B cell (primary cell): ENCODE results near the gene ITCH. TPM values are rescaled to one million over a fixed set of nuclear protein-coding genes. Genes with fewer than 3 reads are reported as not detected.

Experiments used
- ATAC-seq: fragments of 200-7000 bp; cut with Tn5 transposase; one replicate; pipeline ENCODE4 v1.10.0; 2021; ENCODE audit warnings: low read depth, mild to moderate bottlenecking, moderate number of reproducible peaks, moderate library complexity
- CTCF ChIA-PET: fragments of 350-600 bp; sonication (Branson Sonifier 250); formaldehyde crosslinking; loops from one replicate; lab custom pipeline; 2021; ENCODE audit warnings: antibody characterized with exemption, inconsistent platforms; lab: Charles Lee
- POLR2A ChIA-PET: fragments of 350-600 bp; sonication (Branson Sonifier 250); formaldehyde crosslinking; loops from one replicate; lab custom pipeline; 2021; ENCODE audit warnings: antibody characterized with exemption; lab: Charles Lee
- DNase-seq: peaks from one replicate; pipeline ENCODE4 v3.0.0; 2013
- H2AFZ ChIP-seq: 2 replicates; pipeline ENCODE4 v1.6.1; 2012; ENCODE audit warnings: mild to moderate bottlenecking, low read depth, low read length; ENCODE audit not compliant: insufficient read depth, poor library complexity, severe bottlenecking
- H3K27ac ChIP-seq, 2 donors: 1 replicate in 1 of 2; 2 replicates in 1 of 2; pipeline ENCODE4 v1.5.1; 2012 to 2013; ENCODE audit warnings: low read length in 2 of 2, mild to moderate bottlenecking in 2 of 2, moderate library complexity in 1 of 2
- H3K27me3 ChIP-seq, 4 experiments: fragments of 200-600 bp in 1 of 4; sonication (generic) in 1 of 4; replicated peaks in 1 of 4; 1 replicate in 2 of 4; 2 replicates in 2 of 4; pipeline versions ENCODE4 v1.6.1 to v1.7.0; 2013 to 2016; ENCODE audit warnings: low read length in 3 of 4, mild to moderate bottlenecking in 2 of 4, mixed read lengths in 1 of 4, moderate library complexity in 1 of 4; ENCODE audit not compliant: insufficient read depth in 4 of 4, control insufficient read depth in 3 of 4; ENCODE audit errors: control extremely low read depth in 1 of 4
- H3K36me3 ChIP-seq, 2 experiments: replicated peaks in 1 of 2; 1 replicate in 1 of 2; 2 replicates in 1 of 2; pipeline versions ENCODE4 v1.6.1 to v1.7.1; 2013; ENCODE audit warnings: low read length in 1 of 2; ENCODE audit not compliant: insufficient read depth in 2 of 2, control insufficient read depth in 1 of 2; ENCODE audit errors: control extremely low read depth in 1 of 2, extremely low read depth in 1 of 2
- H3K4me1 ChIP-seq, 2 donors: fragments of 200-600 bp in 1 of 2; sonication (generic) in 1 of 2; 1 replicate in 1 of 2; 2 replicates in 1 of 2; pipeline versions ENCODE4 v1.5.1 to v1.6.1; 2013 to 2017; ENCODE audit warnings: low read length in 2 of 2; ENCODE audit not compliant: control insufficient read depth in 2 of 2, insufficient read depth in 2 of 2
- H3K4me2 ChIP-seq: replicated peaks from 2 replicates; pipeline ENCODE3; 2012; ENCODE audit warnings: mild to moderate bottlenecking, low read depth, low read length; ENCODE audit not compliant: poor library complexity, severe bottlenecking
- H3K4me3 ChIP-seq, 5 experiments: fragments of 200-600 bp in 1 of 5; sonication (generic) in 1 of 5; 1 replicate in 3 of 5; 2 replicates in 2 of 5; pipeline versions ENCODE4 v1.5.1 to v1.7.0; 2011 to 2016; ENCODE audit warnings: low read length in 4 of 5, mild to moderate bottlenecking in 4 of 5, low read depth in 2 of 5, control low read depth in 1 of 5, moderate library complexity in 1 of 5; ENCODE audit not compliant: insufficient read depth in 1 of 5; ENCODE audit errors: control extremely low read depth in 1 of 5, extremely low read depth in 1 of 5
- H3K79me2 ChIP-seq: fragments of 200-600 bp; sonication (generic); one replicate; pipeline ENCODE4 v1.6.0; 2016; ENCODE audit warnings: low read length; ENCODE audit not compliant: control insufficient read depth, insufficient read depth
- H3K9ac ChIP-seq: fragments of 200-600 bp; sonication (generic); 2 replicates; pipeline ENCODE4 v1.6.1; 2017; ENCODE audit warnings: mild to moderate bottlenecking, low read length, moderate library complexity
- H3K9me3 ChIP-seq, 3 donors: one replicate each; pipeline versions ENCODE4 v1.6.1 to v1.7.1; 2013; ENCODE audit warnings: low read length in 2 of 3; ENCODE audit not compliant: control insufficient read depth in 2 of 3, insufficient read depth in 1 of 3; ENCODE audit errors: control extremely low read depth in 1 of 3
- H4K20me1 ChIP-seq: 2 replicates; pipeline ENCODE4 v1.6.0; 2012; ENCODE audit warnings: mild to moderate bottlenecking, low read length; ENCODE audit not compliant: insufficient read depth, control insufficient read depth, poor library complexity, severe bottlenecking
- H3K27ac Mint-ChIP-seq: one replicate; pipeline ENCODE4 v1.8.0; 2021; ENCODE audit warnings: mixed read lengths
- H3K27me3 Mint-ChIP-seq: one replicate; pipeline ENCODE4 v1.8.0; 2021; ENCODE audit warnings: mixed read lengths
- H3K4me1 Mint-ChIP-seq: one replicate; pipeline ENCODE4 v1.8.0; 2021; ENCODE audit warnings: mixed read lengths
- H3K4me3 Mint-ChIP-seq: one replicate; pipeline ENCODE4 v1.8.0; 2021; ENCODE audit warnings: mixed read lengths
- H3K9me3 Mint-ChIP-seq: one replicate; pipeline ENCODE4 v1.8.0; 2022; ENCODE audit warnings: mixed read lengths; ENCODE audit not compliant: insufficient read depth
- CTCF ChIP-seq: fragments of 200-600 bp; IDR thresholded peaks from one replicate; pipeline ENCODE4 v1.8.0; 2022; ENCODE audit warnings: antibody characterized with exemption, mild to moderate bottlenecking
- EZH2 ChIP-seq: IDR thresholded peaks from 2 replicates; pipeline ENCODE4 v1.6.1; 2012; ENCODE audit warnings: borderline replicate concordance, low read depth, mild to moderate bottlenecking, moderate library complexity, low read length; ENCODE audit not compliant: insufficient read depth, poor library complexity, severe bottlenecking
- WGBS: methylation state at CpG from one replicate; pipeline ENCODE4 v1.1.5; 2013; ENCODE audit warnings: missing lambda C conversion rate; ENCODE audit not compliant: insufficient coverage; 5-methylcytosine and 5-hydroxymethylcytosine counted together
- intact Hi-C: fragments of 100-400 bp; cut with micrococcal nuclease; formaldehyde crosslinking; loops from one replicate; pipeline ENCODE4 v1.10.0; 2022
- polyA plus RNA-seq: library from polyadenylated mRNA; depleted of rRNA; stranded (reverse); fragments of >200 nt; gene quantifications from 2 replicates; pipeline ENCODE4 v1.2.3, GENCODE V29; 2012
- total RNA-seq, 2 donors: library from RNA; stranded (reverse); fragments of 120-200 nt in 1 of 2; gene quantifications; 1 replicate in 1 of 2; 2 replicates in 1 of 2; pipeline versions ENCODE4 v1.2.3 to v1.2.4, GENCODE V29; 2013 to 2022

The ITCH gene
- total and polyA plus RNA-seq, 2 donors (not counting 1 experiment from before 2014, with no cell fraction given): 10.0 to 110 TPM

- no peak overlapping the region for H3K27ac ChIP-seq
- no peak overlapping the region for H3K9ac ChIP-seq
- no peak for ATAC-seq
- H3K79me2 ChIP-seq: no peaks in the 10 kb centered on the region
- Mint-ChIP-seq H3K4me3 (no peak overlapping the region), H3K9me3 (no peaks in the 10 kb centered on the region), H3K4me1 (peaks cover 4% of the 10 kb centered on the region), H3K27ac (no peak overlapping the region), H3K27me3 (no peaks in the 10 kb centered on the region)
- H3K4me2 ChIP-seq: no peak overlapping the region
- DNase-seq: no peak
- no peak overlapping the region for H2AFZ ChIP-seq
- 100% methylated on average over 1 of the region's 1 CpG for WGBS
- intact Hi-C loops: no loop called here
- peaks cover 0 to 3% of the 10 kb centered on the region in 2 donors for H3K4me1 ChIP-seq
- peaks cover 7% of the 10 kb centered on the region for H4K20me1 ChIP-seq
- H3K9me3 ChIP-seq: no peaks in the 10 kb centered on the region
- H3K36me3 ChIP-seq: peaks cover 0 to 82% of the 10 kb centered on the region in 2 experiments
- TF ChIP-seq EZH2 (no peak), CTCF (no peak)
- ChIA-PET CTCF (no interaction called here), POLR2A (no interaction called here)
- no peaks in the 10 kb centered on the region for H3K27me3 ChIP-seq
- no peak overlapping the region for H3K4me3 ChIP-seq
These were observed 85.4 kb downstream of the ITCH start for GRCh38 chr20:34448517-34448916.

- Histone ChIP-seq H3K4me3 (no peak overlapping the region), H3K4me2 (no peak overlapping the region), H3K4me1 (peaks cover 0 to 3% of the 10 kb centered on the region in 2 donors), H4K20me1 (no peaks in the 10 kb centered on the region), H3K9ac (no peak overlapping the region), H3K27me3 (no peaks in the 10 kb centered on the region), H3K79me2 (no peaks in the 10 kb centered on the region), H3K9me3 (no peaks in the 10 kb centered on the region), H3K27ac (no peak overlapping the region), H3K36me3 (peaks cover 0 to 70% of the 10 kb centered on the region in 2 experiments), H2AFZ (no peak overlapping the region)
- WGBS: no CpG with 5 or more reads among the region's 4 CpGs
- ATAC-seq (no peak), DNase-seq (no peak)
- intact Hi-C loops: no loop called here
- H3K4me3 Mint-ChIP-seq: no peak overlapping the region
- no peaks in the 10 kb centered on the region for H3K9me3 Mint-ChIP-seq
- H3K4me1 Mint-ChIP-seq: peaks cover 4% of the 10 kb centered on the region
- H3K27ac Mint-ChIP-seq: no peak overlapping the region
- ChIA-PET CTCF (interaction anchor here (1.1 to 2.7 kb wide), 3 partner anchors 18 to 137 kb away, joined by 3 to 6 read pairs (median 4); no protein-coding TSS in a partner anchor), POLR2A (no interaction called here)
- H3K27me3 Mint-ChIP-seq: no peaks in the 10 kb centered on the region
- TF ChIP-seq CTCF (no peak), EZH2 (no peak)
These were observed 86.9 kb downstream of the ITCH start for GRCh38 chr20:34449674-34450592.
